Measurements from ENCODE around the gene IL1RAPL2.
"Not testable (repeated sequence)": the region's sequence is repeated elsewhere in the genome, so short reads cannot be mapped to it uniquely, and the experiment has no call there.

IL1RAPL2 gene
- long read RNA-seq, donor 1 = 0 reads
- long read RNA-seq, donor 2 = 0 reads
- long read RNA-seq, donor 3 = 0 reads
- long read RNA-seq, donor 4 = 0 reads
- long read RNA-seq, donor 5 = 0 reads
- long read RNA-seq, donor 6, partial matches to known transcripts = 0 of 1 reads
- long read RNA-seq, donor 6, other reads (novel, unspliced or antisense) = 0 of 1 reads
- long read RNA-seq, donor 7 = 0 reads
- long read RNA-seq, donor 8 = 0 reads

DNA sequence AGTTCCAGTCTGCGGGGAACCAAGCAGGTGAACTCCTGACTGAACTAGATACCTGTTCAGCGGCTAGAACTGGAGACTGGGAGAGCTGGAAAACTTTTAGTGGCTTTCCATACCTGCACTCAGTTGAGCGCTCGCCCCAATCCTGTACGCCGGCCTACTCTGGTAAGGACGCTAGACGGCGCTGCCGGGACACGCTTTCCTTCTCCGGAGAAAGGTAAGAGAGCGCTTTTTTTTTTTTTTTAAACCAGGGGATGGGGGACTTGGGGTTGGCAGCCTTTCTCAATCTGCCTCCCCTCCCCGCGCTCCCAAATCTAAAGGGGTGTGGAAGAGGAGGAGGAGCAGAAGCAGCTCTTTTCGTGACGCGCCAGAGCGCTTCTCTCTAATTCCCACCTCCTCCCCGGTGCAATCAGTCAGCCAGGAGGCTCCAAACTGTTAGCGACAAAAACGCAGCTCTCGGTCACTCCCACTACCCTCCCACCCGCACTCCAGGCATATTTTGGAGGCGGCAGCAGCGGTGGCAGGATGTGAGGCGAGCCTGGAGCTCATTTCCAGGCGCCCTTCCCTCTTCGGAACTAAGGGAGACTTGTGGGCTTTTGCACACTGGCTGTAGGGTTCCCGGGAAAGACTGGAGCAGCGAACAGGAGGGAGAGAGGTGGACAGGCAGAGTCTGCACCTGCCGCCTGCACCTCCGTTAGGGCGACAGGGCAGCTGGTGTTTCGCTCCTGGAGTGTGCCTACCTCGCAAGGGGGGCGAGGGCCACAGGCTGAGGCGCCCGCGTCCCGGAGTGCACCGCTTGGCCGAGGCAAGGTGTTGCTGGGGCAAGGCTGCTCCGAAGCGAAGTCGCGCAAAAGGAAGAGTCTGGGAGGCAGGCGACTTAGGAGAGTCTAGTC lies at the start of gene IL1RAPL2:
Gene IL1RAPL2, plus strand, starts transcription at position 409 of the 890 bp plus-strand sequence.
- peak; percentile 61 for DNase-seq

DNA sequence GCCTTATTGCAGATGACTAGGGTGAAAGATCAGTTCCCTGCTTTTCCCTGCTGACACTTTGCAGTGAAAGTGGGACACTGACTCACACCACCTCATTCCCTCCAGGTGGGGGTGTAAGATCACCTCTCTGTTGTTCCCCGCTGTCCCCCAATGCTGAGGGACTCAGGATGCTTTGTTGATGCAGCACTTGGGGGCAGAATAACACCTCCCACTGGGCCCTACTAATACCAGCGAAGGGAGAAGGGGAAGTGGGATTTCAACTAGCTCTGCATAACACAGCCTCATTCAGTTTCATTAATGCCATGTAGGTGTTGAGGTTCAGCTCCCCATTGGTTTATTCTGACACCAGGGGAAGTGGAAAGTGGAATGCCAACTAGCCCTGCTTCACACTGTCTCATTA lies 43.6 kb upstream of the IL1RAPL2 start:
- DNase-seq = no peak

DNA sequence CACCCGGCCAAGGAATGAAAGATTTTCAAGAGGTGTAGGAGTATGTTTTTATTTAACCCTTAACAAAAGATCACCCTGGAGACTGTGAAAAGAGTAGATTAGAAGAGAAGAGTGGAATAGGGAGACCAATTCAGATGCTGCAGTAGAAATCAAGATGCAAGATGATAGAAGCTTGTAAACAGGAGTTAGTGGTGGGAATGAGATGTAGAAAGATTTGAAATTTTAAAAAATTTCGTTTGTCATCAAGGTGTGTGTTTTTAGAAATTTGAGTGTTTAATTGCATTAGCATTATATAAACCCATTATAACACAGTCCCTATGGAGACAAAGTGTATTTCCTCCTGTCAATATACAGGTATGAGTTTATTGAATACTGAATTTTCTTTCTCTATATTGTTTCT lies 42.1 kb upstream of the IL1RAPL2 start:
- no peak for DNase-seq

DNA sequence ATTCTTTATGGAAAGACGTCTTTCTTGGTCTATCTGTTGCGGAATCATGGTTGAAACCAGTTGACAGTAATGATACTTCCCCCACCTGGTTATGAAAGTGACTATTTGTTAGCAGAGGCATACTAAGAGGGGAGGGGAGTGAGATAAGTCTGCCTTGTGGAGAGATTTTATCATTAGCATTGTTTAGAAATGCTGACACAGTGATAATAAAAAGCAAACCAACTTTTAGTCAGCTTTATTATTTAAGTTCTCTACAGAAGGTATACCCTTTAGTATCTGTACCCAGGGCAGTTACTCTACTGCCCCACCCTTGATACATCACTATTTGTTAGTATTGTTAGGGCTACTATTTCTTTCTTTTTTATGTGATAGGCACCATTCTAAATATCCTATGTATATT lies 26.9 kb upstream of the IL1RAPL2 start:
- DNase-seq = no peak

DNA sequence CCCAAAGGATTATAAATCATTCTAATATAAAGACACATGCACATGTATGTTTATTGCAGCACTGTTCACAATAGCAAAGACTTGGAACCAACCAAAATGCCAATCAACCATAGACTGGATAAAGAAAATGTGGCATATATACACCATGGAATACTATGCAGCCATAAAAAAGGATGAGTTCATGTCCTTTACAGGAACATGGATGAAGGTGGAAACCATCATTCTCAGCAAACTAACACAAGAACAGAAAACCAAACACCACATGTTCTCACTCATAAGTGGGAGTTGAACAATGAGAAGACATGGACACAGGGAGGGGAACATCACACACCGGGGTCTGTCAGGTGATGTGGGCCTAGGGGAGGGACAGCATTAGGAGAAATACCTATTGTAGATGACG lies 23.6 kb upstream of the IL1RAPL2 start:
- not testable (repeated sequence) for DNase-seq

DNA sequence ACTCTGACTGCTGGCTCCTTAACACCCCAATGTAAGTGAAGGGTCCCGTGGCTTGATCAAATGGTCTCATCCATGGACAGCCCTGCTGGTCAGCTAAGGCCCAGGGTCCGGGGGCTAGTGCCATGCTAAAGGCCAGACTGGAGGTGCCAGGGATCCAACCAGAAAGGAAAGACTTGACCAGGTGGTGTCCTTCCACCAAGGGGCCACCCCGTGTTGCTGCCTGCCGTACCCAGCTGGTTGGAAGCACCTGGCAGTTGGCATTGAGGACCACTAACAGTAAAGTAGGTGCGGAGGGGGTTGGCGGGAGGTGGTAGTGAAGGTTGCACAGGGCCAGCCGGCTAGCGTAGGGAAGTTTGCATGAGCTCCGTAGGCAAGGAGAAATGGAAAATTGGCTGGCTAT lies 1.7 kb upstream of the IL1RAPL2 start:
- DNase-seq = no peak

DNA sequence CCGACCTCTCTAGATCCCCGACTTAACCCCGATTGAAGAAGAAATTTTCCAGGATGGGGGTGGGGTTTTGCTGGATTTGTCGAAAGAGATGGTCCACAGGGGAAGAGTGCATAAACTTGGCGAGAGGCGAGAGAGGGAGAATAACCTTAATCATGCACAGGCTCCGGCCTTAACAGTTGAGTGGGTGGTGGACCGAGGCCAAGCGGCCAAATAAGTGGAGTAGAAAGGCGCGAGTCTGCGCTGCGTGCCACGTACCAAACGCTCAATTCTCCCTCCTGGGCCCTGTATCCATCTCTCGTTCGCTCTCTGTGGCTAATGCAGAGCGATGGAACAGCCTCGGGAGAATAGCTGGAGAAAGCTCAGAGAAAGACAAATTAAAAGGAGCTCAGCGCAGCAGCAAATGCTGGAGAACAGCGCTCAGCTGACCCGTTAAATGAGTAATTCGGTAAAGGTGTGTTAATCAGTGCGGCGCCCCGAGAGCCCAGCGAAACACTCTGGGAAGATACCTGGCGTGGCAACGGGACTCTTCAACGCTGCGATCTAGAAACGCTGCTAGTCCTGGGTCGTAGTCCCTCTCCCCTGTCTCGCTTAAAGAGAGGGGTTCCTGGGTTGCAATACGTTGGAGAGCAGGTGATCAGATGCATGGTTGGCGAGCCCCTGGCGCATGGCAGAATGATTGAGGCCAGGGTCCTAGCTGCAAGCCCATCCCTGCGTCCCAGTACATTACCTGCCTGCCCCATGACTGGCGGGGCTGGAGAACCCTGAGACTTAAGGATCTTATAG lies 887 bp upstream of the IL1RAPL2 start:
- peak; percentile 30 for DNase-seq

DNA sequence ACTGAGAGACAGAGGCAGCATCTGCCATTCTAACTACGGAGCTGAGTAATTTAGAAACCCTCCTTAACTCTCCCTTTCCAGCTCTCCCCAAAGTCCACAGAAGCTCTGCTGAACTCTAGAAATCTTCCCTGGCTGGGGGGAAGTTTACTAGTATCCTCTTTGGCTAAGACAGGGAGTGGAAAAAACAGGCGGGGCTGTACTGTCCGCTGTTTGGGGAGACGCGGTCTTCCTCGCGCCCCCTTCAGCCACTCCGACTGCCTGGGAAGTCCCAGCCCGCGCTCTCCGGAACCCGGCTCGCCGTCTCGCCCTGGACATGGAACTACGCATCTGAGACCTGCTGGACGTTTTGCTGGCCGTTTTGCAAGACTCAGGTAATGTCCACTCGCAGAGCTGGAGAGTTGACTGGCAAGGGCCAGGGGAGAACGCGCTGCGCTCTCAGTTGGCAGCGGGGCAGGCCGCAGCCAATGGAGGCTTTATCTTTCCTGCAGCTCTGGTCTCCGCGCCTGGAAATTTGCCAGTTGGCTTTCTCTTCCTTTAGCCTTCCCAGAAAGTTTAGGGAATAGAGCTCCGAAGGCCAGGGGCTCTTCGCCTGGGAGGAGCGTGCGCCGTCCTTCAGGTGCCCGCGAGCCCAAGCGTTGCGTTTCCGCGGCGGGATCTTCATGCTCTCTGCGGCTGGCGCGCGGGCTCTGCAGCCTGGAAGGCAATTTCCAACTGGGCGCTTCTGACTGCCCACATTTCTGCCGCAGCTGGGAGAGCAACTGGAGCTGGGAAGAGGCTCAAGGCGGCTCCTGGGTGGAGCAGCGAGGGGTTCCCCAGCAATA lies 892 bp downstream of the IL1RAPL2 start:
- DNase-seq = peak; percentile 51

DNA sequence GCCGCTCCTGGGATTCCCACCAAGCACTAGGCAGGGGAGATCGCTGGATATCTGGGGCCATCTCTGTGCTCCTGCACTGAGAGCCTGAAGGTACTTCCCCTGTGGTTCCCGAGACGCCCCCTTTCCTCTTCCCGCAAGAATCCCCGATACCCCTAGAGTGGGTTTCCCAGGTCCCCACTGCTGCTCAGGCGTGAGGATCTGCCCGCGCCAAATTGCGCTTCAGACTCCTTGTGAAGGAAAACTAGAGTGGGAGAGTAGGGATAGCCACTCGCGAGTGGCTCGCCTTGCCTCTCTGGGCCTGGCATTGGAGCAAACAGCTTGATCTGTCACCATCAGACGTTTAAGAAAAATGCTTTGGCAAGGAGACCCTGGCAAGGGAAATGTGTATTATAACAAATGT lies 1.5 kb downstream of the IL1RAPL2 start:
- DNase-seq = no peak

DNA sequence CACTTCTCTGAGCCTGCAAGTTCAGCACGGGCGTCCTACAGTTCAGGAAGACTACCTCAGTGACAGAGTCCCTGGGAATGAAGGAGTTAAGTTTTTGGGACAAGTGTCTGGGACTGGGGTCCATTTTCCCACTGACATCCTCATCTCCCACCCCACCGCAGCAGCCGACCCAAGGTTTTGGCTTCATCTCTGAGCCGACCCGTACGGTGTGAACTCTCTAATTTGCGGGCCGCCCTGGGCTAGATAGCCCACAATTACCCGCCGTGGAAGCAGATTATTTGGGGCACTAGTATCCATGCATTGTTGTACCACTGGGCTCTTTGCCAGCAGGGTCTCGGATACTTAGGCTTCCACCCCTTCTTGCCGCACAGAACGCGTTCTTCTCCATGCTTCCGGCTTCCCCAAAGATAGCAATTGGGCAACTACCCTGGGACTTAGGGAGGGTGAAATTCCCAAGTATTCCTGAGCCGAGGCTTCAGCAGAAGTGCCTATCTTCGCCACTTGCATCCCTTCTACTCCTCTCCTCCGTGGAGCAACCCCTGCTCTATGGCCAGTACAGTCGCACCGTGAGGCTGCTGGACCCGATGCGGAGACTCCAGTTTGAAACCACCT lies 2.4 kb downstream of the IL1RAPL2 start:
- DNase-seq = peak; percentile 6

DNA sequence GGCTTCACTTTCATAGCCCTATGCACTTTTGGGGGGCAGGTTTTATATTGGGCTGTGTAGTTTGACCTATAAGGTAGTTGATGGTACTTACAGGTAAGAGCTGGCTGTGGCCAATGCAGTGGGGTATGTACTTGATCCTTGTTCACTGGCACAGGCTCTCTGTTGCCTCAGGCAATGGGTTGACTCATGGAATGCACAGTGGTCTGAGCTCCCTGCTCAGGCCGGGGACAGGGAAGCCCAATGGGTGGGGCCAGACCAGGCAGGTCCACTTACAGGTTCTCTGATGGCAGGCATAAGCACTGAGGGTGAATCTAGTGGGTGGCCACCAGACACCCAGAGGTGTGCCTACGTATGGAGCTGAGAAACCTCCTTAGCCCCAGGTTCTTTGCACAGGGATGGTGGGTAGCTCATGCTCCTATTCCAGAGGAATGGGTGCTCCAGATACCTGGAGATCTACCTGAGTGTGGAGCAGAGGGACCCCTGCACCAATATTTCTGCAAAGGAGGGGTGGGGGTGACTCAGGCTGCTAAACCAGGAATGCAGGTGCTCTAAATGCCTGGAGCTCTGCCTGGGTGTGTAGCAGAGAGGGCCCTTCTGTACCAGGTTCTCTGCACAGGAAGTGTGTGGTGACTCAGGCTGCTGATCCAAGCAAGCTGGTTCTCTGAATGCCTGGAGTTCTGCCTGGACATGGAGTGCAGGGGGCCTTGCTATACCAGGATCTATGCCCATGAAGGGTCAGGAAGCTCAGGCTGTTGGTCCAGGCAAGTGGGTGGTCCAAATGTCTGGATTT lies 52.3 kb downstream of the IL1RAPL2 start:
- DNase-seq = no peak

DNA sequence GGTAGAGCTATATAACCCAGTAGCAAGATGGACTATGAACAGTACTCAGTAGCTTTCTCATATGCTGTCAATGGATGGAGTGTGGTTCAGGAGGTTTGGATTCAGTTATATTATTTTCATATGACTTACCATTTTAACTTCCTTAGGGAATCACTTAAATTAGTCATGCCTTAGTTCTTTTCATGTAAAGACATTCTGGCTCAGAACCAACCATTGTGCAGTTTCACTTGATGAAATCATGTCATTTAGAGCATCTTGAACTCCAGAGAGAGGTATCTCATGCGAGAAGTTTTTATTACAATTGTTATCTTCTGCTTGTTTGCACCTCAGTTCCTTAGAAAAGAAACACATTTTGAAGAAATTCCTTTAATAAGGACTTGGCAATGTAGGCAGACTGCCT lies 55.8 kb downstream of the IL1RAPL2 start:
- no peak for DNase-seq

DNA sequence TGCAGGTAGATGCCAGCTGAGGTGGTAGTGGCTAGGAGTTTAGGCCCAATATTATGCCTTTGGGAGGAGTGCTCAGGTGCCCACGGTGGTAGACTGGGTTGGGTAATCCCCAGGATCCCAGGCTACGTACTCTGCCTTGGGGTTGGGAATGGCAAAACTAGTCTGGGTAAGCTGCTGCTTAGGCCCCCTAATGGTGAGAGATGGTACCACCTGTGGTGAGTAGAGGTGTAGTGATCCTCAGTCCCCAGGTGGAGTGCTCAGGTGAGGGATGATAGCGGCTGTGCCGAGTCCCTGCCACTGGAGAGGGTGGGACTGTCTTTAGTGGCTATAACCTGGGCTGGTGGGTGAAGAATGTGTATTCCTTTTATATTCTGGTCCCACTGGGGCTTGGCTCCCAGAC lies 75.2 kb downstream of the IL1RAPL2 start:
- no peak for DNase-seq

DNA sequence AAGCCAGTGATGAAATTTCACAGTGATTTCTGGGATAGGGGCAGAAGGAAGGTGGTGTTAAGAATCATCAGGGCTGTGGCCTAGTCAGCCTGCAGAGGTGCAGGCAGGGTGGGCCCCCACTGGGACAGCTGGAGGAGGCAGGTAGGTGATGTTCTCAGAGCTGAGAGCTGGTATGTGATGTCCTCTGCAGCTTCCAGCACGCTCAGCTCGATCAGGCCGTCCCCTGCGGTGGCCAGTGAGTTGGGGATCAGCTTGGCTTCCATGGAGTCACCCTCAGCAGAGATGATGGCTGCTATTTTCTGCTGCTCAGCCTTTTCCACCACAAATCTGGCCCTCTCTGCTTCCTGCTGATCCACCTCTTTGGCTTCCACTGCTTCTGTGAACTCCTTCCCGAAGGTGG lies 81.1 kb downstream of the IL1RAPL2 start:
- no peak for DNase-seq

DNA sequence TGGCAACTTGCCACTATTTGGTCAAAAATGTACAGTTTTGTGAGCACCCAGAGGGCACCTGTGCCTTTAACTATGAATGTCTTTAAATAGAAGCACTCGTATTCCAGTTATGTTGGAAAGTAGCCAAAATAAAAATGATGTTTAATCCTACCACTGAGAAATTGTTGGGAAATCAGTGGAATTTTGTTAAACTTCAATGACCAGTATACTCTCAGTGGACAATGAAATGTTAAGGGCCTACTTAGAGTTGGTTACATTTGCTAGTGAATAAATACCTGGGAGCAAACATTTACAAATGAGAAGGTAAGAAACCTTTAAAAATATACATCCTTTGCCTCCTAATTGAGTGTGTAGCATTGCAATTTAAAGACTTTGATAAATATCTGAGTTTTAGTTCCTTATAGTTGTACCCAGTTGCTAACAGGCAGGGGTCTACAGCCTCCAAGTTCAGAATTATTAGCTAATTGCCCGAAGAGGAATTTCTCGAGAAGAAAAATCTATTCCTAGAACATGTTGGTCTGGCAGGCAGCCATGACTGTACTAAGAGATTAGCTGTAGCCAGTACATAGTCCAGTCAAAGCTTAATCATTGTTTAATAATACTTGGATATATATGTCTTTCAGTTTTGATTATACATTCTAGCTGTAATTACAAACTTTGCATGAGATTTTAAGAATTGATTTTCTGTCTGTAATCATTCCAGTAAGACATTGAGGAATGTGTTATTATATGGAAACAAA lies 93.2 kb downstream of the IL1RAPL2 start:
- DNase-seq = no peak

DNA sequence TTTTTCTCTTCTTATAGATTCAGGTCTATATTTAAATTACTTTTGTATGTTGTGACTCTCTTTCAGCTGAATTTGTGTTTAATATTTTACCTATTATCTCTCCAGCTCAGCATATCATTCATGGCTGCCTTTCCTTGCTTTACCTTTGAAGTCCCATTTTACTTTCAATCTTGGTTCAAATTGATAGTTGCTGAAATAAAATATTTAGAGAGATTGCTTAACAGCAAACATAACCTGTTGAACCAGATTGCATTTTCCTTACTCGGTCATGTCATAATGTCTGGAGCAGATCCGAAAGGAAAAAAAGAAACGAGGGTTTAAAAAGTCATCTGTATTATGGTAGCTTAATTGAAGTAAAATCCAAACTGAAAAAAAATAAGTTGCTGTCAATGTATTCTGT lies 94.1 kb downstream of the IL1RAPL2 start:
- no peak for DNase-seq

DNA sequence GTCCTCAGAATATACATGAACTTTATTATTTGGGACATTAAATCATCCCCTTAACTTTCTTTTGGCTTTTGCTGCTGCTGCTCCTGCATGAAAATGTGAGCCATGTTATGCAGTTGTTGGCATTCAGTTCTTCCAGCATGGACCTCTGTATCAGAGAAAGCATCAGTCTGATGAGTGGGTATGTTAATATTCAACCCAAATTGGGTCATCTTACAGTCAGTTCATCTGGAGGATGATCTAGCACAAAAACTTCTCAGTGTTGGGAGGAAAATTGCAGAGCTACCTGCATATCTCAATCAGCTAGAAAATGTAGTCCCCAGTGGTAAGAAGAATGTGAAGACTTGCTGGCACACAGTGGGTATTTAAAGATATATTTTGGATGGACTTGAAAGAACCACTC lies 96.7 kb downstream of the IL1RAPL2 start:
- DNase-seq = no peak

DNA sequence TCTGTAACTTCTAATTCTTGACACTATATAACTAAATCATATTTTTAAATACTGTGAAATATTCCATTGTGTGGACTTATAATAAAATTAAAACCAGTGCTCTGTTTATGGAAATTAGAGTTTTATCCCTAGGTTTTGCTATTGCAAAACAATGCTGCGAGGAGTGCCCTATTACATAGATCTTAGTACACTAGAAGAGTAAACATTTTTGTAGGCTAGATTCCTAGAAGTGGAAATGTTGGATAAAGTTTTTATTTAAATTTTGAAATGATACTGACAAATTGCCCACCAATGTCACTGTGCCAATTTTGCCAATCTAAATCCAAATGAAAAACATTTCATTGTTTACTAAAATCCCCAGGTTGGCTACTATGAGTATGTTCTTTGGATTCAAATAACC lies 99.7 kb downstream of the IL1RAPL2 start:
- no peak for DNase-seq

DNA sequence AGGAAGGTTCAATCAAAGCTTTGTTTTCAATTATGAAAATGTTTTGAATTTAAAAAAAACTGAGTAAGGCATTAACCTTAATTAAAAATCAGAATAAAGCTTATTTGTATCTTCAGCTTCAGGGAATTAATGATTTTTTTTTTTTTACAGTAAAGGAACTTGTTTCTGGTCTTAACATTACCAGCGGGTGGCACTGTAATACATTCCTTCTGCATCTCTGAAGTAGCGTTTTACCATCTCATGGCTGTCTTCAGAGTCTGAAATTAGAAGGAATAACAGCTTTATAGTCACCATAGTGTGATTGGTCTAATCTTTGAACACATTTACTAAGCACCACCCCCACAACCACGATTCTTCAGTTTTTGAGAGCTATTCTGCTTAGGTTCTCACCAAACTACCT lies 102.6 kb downstream of the IL1RAPL2 start:
- no peak for DNase-seq

DNA sequence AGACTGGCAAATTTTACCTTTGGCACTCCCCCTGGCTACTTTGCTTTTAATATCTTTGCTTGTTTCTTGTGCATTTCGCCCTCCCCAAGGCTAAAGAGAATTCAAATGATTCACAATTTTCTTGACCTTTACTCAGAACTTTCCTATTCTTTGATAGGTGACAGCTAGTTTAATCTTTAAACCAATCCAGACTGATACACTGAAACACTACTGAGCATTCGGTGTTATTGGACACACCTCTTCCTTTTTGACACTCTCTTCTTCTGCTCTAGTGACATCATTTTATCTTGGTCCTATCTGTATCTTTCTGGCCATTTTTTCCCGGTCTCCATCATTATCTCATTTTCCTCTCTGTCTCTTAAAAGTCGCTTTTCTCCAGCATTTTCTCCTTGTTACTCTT lies 103.1 kb downstream of the IL1RAPL2 start:
- no peak for DNase-seq

Measured in right kidney (tissue), 9 donors.